Neural progenitor cell (in vitro differentiated cells): ENCODE data around the gene BATF. TPM values are rescaled to one million over a fixed set of nuclear protein-coding genes. Genes with fewer than 3 reads are reported as not detected.

Experiments
- DNase-seq: peaks from one replicate; pipeline ENCODE4 v3.0.0-alpha.2; 2016; ENCODE audit warnings: low spot score
- H2AFZ ChIP-seq: fragments of 200-600 bp; sonication (generic); replicated peaks from 2 replicates; pipeline ENCODE4 v1.6.1; 2016; ENCODE audit warnings: antibody characterized with exemption
- H3F3A ChIP-seq: fragments of 200-600 bp; sonication (generic); 2 replicates; pipeline ENCODE4 v1.6.1; 2016; ENCODE audit warnings: antibody characterized with exemption, low read depth
- H3K27ac ChIP-seq: fragments of 200-600 bp; sonication (generic); 2 replicates; pipeline ENCODE4 v1.5.1; 2016; ENCODE audit warnings: mild to moderate bottlenecking
- H3K27me3 ChIP-seq: fragments of 200-600 bp; sonication (generic); 2 replicates; pipeline ENCODE4 v1.6.1; 2016; ENCODE audit warnings: mild to moderate bottlenecking, moderate library complexity
- H3K36me3 ChIP-seq: fragments of 200-600 bp; sonication (generic); 2 replicates; pipeline ENCODE4 v1.5.1; 2016
- H3K4me1 ChIP-seq: fragments of 200-600 bp; sonication (generic); 2 replicates; pipeline ENCODE4 v1.6.1; 2016; ENCODE audit warnings: mixed run types
- H3K4me2 ChIP-seq: fragments of 200-600 bp; sonication (generic); 2 replicates; pipeline ENCODE4 v1.6.1; 2016
- H3K4me3 ChIP-seq: fragments of 200-600 bp; sonication (generic); 2 replicates; pipeline ENCODE4 v1.5.1; 2016
- H3K79me2 ChIP-seq: fragments of 200-600 bp; sonication (generic); 2 replicates; pipeline ENCODE4 v1.6.1; 2016; ENCODE audit warnings: low read depth
- H3K9ac ChIP-seq: fragments of 200-600 bp; sonication (generic); 2 replicates; pipeline ENCODE4 v1.6.1; 2016
- H3K9me3 ChIP-seq: fragments of 200-600 bp; sonication (generic); 2 replicates; pipeline ENCODE4 v1.5.1; 2016; ENCODE audit warnings: low read depth
- H4K20me1 ChIP-seq: fragments of 200-600 bp; sonication (generic); 2 replicates; pipeline ENCODE4 v1.6.1; 2016; ENCODE audit warnings: low read depth
- H3K27ac Mint-ChIP-seq: 3 replicates; pipeline ENCODE4 v1.8.0; 2021; ENCODE audit warnings: mixed read lengths
- H3K27me3 Mint-ChIP-seq: 2 replicates; pipeline ENCODE4 v1.8.0; 2022; ENCODE audit warnings: low read depth, mild to moderate bottlenecking, inconsistent platforms, moderate library complexity, mixed read lengths; ENCODE audit not compliant: insufficient read depth
- H3K36me3 Mint-ChIP-seq: 3 replicates; pipeline ENCODE4 v1.8.0; 2021; ENCODE audit warnings: mixed read lengths
- H3K4me1 Mint-ChIP-seq: 3 replicates; pipeline ENCODE4 v1.8.0; 2021; ENCODE audit warnings: mixed read lengths
- H3K4me3 Mint-ChIP-seq: 3 replicates; pipeline ENCODE4 v1.8.0; 2021; ENCODE audit warnings: mild to moderate bottlenecking, moderate library complexity, mixed read lengths
- H3K9me3 Mint-ChIP-seq: 3 replicates; pipeline ENCODE4 v1.8.0; 2020; ENCODE audit warnings: mixed read lengths
- EZH2 ChIP-seq: fragments of 200-600 bp; sonication (generic); IDR thresholded peaks from 2 replicates; pipeline ENCODE4 v1.6.1; 2017; ENCODE audit warnings: antibody characterized with exemption, mild to moderate bottlenecking, moderate library complexity
- EZH2phosphoT487 ChIP-seq: fragments of 200-600 bp; sonication (generic); IDR thresholded peaks from 2 replicates; pipeline ENCODE4 v1.6.1; 2017; ENCODE audit warnings: antibody characterized with exemption
- total RNA-seq: library from RNA; depleted of rRNA; stranded (reverse); fragments of >200 nt; gene quantifications from 2 replicates; pipeline ENCODE4 v1.2.3, GENCODE V29; 2015; ENCODE audit warnings: low replicate concordance
- TF ChIP-seq, protein P1 (sequence below): fragments of 200-600 bp; sonication (generic); IDR thresholded peaks from 2 replicates; pipeline ENCODE4 v1.5.1; 2017; ENCODE audit warnings: antibody characterized with exemption, mild to moderate bottlenecking

The BATF gene
- total RNA-seq, 1 donor from 2014 or later: not detected

DNA sequence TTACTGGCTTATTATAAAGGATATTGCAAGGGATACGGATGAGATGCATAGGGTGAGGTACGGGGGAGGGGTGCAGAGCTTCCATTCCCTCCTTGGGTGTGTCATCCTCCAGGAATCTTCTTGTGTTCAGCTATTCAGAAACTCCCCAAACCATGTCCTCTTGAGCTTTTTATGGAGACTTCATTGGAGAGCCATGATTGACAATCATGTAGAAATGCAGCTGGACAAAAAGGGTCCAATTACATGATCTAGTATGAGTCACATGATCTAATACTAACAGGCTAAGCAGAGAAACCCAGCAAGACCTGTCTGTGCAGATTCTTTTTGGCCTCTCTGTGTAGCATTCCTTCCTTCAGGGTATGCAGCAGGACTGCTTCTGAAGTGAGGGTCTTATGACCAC, 32.2 kb downstream of the BATF start:
- TF ChIP-seq EZH2 (no peak), EZH2phosphoT487 (no peak)
- TF ChIP-seq, protein P1, sequence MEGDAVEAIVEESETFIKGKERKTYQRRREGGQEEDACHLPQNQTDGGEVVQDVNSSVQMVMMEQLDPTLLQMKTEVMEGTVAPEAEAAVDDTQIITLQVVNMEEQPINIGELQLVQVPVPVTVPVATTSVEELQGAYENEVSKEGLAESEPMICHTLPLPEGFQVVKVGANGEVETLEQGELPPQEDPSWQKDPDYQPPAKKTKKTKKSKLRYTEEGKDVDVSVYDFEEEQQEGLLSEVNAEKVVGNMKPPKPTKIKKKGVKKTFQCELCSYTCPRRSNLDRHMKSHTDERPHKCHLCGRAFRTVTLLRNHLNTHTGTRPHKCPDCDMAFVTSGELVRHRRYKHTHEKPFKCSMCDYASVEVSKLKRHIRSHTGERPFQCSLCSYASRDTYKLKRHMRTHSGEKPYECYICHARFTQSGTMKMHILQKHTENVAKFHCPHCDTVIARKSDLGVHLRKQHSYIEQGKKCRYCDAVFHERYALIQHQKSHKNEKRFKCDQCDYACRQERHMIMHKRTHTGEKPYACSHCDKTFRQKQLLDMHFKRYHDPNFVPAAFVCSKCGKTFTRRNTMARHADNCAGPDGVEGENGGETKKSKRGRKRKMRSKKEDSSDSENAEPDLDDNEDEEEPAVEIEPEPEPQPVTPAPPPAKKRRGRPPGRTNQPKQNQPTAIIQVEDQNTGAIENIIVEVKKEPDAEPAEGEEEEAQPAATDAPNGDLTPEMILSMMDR: no peak
- Histone ChIP-seq H3K4me2 (no peak overlapping the region), H3K36me3 (no peaks in the 10 kb centered on the region), H3F3A (no peaks in the 10 kb centered on the region), H2AFZ (no peak overlapping the region), H3K27ac (no peak overlapping the region), H3K27me3 (no peaks in the 10 kb centered on the region), H4K20me1 (no peaks in the 10 kb centered on the region), H3K9me3 (no peaks in the 10 kb centered on the region), H3K4me3 (no peak overlapping the region), H3K4me1 (no peaks in the 10 kb centered on the region), H3K79me2 (no peaks in the 10 kb centered on the region), H3K9ac (no peak overlapping the region)
- no peak for DNase-seq
- Mint-ChIP-seq H3K36me3 (no peaks in the 10 kb centered on the region), H3K4me3 (no peak overlapping the region), H3K27me3 (peaks cover under 1% of the 10 kb centered on the region), H3K9me3 (no peaks in the 10 kb centered on the region), H3K27ac (no peak overlapping the region), H3K4me1 (no peaks in the 10 kb centered on the region)

DNA sequence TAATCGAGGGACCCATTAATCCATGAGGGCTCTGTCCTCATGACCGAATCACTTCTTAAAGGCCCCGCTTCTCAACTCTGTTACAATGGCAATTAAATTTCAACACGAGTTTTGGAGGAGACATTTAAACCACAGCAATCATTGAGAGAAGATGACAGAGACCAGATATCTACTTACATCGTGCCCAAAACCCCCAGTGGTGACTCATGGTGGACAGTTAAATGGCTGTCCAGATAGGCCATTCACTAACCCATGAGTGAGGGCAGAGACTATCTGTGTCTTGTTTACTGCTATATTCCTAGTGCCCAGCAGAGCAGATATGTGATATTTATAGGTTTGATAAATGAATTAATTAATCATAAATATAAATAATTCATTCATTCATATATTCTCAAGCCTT, 36.2 kb downstream of the BATF start:
- H3K9me3 Mint-ChIP-seq: peaks cover 2% of the 10 kb centered on the region
- H3K4me1 ChIP-seq: no peaks in the 10 kb centered on the region
- no peaks in the 10 kb centered on the region for H3K79me2 ChIP-seq
- no peak overlapping the region for H3K9ac ChIP-seq
- H3K9me3 ChIP-seq: no peaks in the 10 kb centered on the region
- no peaks in the 10 kb centered on the region for H4K20me1 ChIP-seq
- H3K36me3 Mint-ChIP-seq: no peaks in the 10 kb centered on the region
- H2AFZ ChIP-seq: no peak overlapping the region
- no peaks in the 10 kb centered on the region for H3F3A ChIP-seq
- DNase-seq: no peak
- no peak for TF ChIP-seq EZH2
- TF ChIP-seq, protein P1: no peak
- no peak for TF ChIP-seq EZH2phosphoT487
- H3K4me2 ChIP-seq: no peak overlapping the region
- no peak overlapping the region for H3K27ac ChIP-seq
- H3K36me3 ChIP-seq: no peaks in the 10 kb centered on the region
- H3K27me3 Mint-ChIP-seq: peaks cover 17% of the 10 kb centered on the region
- peaks cover 8% of the 10 kb centered on the region for H3K27me3 ChIP-seq
- H3K4me1 Mint-ChIP-seq: peaks cover 5% of the 10 kb centered on the region
- H3K4me3 ChIP-seq: no peak overlapping the region
- no peak overlapping the region for H3K4me3 Mint-ChIP-seq
- H3K27ac Mint-ChIP-seq: no peak overlapping the region

DNA sequence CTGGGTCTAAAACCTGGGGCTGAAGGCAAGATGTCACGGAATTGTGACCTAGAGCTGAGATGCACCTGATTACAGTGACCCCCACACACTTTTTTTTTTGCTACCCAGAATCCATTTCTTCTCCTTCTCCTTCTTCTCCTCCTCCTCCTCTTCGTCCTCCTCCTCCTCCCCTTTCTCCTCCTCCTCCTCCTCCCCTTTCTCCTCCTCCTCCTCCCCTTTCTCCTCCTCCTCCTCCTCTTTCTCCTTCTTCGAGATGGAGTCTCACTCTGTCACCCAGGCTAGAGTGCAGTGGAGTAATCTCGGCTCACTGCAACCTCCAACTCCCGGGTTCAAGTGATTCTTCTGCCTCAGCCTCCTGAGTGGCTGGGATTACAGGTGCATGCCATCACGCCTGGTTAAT, 36.8 kb downstream of the BATF start:
- Histone ChIP-seq H3K36me3 (no peaks in the 10 kb centered on the region), H2AFZ (no peak overlapping the region), H3K4me1 (no peaks in the 10 kb centered on the region), H3K4me2 (no peak overlapping the region), H3K79me2 (no peaks in the 10 kb centered on the region), H3K27me3 (peaks cover 8% of the 10 kb centered on the region), H3K9me3 (no peaks in the 10 kb centered on the region), H3K4me3 (no peak overlapping the region), H4K20me1 (no peaks in the 10 kb centered on the region), H3K9ac (no peak overlapping the region), H3F3A (no peaks in the 10 kb centered on the region), H3K27ac (no peak overlapping the region)
- Mint-ChIP-seq H3K27me3 (peaks cover 17% of the 10 kb centered on the region), H3K36me3 (no peaks in the 10 kb centered on the region), H3K4me1 (peaks cover 5% of the 10 kb centered on the region), H3K4me3 (no peak overlapping the region), H3K9me3 (peaks cover 2% of the 10 kb centered on the region), H3K27ac (no peak overlapping the region)
- no peak for DNase-seq
- TF ChIP-seq, protein P1: no peak
- no peak for TF ChIP-seq EZH2phosphoT487
- TF ChIP-seq EZH2: no peak
